Measurements from ENCODE around the gene PTPN9.

DNA sequence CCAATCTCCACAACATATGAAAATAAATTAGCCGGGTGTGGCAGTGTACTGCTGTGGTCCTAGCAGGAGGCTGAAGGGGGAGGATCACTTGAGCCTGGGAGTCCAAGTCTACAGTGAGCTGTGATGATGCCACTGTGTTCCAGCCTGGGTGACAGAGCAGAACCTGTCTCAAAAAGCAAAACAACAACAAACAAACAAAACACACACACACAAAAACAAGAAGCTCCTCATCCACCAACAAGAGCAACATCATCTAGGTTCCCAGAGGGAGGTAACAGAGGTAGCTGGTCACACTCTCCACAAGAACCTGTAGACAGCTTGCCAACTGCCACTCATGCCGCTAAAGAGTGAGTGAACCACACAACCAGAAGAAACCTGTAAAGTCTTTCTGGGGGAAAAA lies 34.8 kb downstream of the PTPN9 start:
- TF ChIP-seq, protein P1, sequence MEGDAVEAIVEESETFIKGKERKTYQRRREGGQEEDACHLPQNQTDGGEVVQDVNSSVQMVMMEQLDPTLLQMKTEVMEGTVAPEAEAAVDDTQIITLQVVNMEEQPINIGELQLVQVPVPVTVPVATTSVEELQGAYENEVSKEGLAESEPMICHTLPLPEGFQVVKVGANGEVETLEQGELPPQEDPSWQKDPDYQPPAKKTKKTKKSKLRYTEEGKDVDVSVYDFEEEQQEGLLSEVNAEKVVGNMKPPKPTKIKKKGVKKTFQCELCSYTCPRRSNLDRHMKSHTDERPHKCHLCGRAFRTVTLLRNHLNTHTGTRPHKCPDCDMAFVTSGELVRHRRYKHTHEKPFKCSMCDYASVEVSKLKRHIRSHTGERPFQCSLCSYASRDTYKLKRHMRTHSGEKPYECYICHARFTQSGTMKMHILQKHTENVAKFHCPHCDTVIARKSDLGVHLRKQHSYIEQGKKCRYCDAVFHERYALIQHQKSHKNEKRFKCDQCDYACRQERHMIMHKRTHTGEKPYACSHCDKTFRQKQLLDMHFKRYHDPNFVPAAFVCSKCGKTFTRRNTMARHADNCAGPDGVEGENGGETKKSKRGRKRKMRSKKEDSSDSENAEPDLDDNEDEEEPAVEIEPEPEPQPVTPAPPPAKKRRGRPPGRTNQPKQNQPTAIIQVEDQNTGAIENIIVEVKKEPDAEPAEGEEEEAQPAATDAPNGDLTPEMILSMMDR (IDR thresholded peaks at IDR 0.05): no peak
- no peak for TF ChIP-seq EZH2 (IDR thresholded peaks at IDR 0.05; ENCODE audit: borderline replicate concordance, insufficient read depth, low read depth, low read length, poor library complexity, severe bottlenecking)

Measured in B cell (primary cell).